ENCODE measurements around the gene POU6F2. TPM values are rescaled to one million over a fixed set of nuclear protein-coding genes. Genes with fewer than 3 reads are reported as not detected.

Gene POU6F2
- total and polyA plus RNA-seq, 2 donors (not counting 1 experiment from before 2014, with no cell fraction given) = under 0.01 TPM; not detected in 1

DNA sequence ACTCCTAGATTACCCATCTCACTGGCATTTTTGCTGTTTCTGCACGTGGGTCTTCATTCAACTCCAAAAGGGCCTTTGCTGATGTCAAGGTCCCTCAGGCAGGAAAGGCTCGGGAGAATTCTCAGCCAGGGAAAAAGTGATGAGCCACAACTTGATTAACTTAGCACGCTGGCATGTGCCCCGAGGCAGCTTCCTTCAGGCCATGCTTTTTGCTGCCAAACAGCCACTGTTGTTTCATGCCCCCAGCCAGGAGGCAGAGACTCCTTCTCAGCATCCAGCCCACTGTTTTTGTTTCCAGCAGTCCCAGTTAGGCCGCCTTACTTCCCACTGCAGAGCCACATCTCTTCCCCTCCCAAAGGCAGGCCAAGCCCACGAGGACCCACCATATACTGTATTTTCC lies 322.0 kb downstream of the POU6F2 start:
- no peak for DNase-seq (ENCODE audit: low read depth in 2 of 2)
- no peaks in the 10 kb centered on the region for H3K27me3 ChIP-seq (ENCODE audit: control insufficient read depth, insufficient read depth, low read length)
- H3K4me1 ChIP-seq (ENCODE audit: control insufficient read depth, extremely low read depth, insufficient read depth, low read length) = no peaks in the 10 kb centered on the region
- H3K9me3 ChIP-seq (ENCODE audit: control insufficient read depth, insufficient read depth, low read depth, low read length) = no peaks in the 10 kb centered on the region
- TF ChIP-seq, protein P1, sequence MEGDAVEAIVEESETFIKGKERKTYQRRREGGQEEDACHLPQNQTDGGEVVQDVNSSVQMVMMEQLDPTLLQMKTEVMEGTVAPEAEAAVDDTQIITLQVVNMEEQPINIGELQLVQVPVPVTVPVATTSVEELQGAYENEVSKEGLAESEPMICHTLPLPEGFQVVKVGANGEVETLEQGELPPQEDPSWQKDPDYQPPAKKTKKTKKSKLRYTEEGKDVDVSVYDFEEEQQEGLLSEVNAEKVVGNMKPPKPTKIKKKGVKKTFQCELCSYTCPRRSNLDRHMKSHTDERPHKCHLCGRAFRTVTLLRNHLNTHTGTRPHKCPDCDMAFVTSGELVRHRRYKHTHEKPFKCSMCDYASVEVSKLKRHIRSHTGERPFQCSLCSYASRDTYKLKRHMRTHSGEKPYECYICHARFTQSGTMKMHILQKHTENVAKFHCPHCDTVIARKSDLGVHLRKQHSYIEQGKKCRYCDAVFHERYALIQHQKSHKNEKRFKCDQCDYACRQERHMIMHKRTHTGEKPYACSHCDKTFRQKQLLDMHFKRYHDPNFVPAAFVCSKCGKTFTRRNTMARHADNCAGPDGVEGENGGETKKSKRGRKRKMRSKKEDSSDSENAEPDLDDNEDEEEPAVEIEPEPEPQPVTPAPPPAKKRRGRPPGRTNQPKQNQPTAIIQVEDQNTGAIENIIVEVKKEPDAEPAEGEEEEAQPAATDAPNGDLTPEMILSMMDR (conservative IDR thresholded peaks at IDR 0.05 in 1 of 2, IDR thresholded peaks at IDR 0.05 in 1 of 2; ENCODE audit: low read depth in 1 of 2, low read length in 2 of 2) = no peak
- no peak for TF ChIP-seq EZH2 (IDR thresholded peaks at IDR 0.05; ENCODE audit: low read length, missing control alignments)
- H3K9ac ChIP-seq (ENCODE audit: insufficient read depth, low read length) = no peak overlapping the region
- no peak overlapping the region for H3K27ac ChIP-seq (ENCODE audit: insufficient read depth, low read length)
- no peaks in the 10 kb centered on the region for H3K79me2 ChIP-seq (ENCODE audit: control insufficient read depth, insufficient read depth, low read length)
- no peaks in the 10 kb centered on the region for H3K36me3 ChIP-seq (ENCODE audit: control insufficient read depth, insufficient read depth, low read length)
- H4K20me1 ChIP-seq (ENCODE audit: control insufficient read depth, extremely low read depth, insufficient read depth, low read length) = no peaks in the 10 kb centered on the region
- no peak overlapping the region for H2AFZ ChIP-seq (ENCODE audit: low read length)
- no peak overlapping the region for H3K4me3 ChIP-seq (replicated peaks in 1 of 4; ENCODE audit: control extremely low read depth in 1 of 4, insufficient read depth in 1 of 4, low read depth in 3 of 4, low read length in 4 of 4)
- no peak overlapping the region for H3K4me2 ChIP-seq (ENCODE audit: extremely low read depth, insufficient read depth, low read length)

DNA sequence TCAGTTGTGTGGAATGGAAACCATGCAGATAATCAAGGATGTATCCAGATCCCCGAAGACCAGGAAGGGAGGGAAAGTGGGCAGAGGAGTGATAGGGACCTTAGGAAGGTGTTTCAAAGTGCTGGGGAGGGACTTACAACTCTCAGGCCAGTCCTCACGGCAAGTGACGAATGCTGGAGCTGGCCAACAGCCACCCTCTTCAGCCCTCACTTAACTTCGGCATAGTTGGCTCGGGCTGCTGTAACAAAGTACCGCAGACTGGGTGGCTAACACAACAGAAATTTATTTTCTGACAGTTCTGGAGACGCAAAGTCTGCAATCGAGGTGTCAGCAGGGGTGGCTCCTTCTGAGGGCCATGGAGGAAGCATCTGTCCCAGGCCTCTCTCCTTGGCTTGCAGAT lies 322.6 kb downstream of the POU6F2 start:
- Histone ChIP-seq H3K27ac (ENCODE audit: insufficient read depth, low read length) (no peak overlapping the region), H3K36me3 (ENCODE audit: control insufficient read depth, insufficient read depth, low read length) (no peaks in the 10 kb centered on the region), H3K9me3 (ENCODE audit: control insufficient read depth, insufficient read depth, low read depth, low read length) (no peaks in the 10 kb centered on the region), H3K4me1 (ENCODE audit: control insufficient read depth, extremely low read depth, insufficient read depth, low read length) (no peaks in the 10 kb centered on the region), H3K4me2 (ENCODE audit: extremely low read depth, insufficient read depth, low read length) (no peak overlapping the region), H3K9ac (ENCODE audit: insufficient read depth, low read length) (no peak overlapping the region), H3K4me3 (replicated peaks in 1 of 4; ENCODE audit: control extremely low read depth in 1 of 4, insufficient read depth in 1 of 4, low read depth in 3 of 4, low read length in 4 of 4) (no peak overlapping the region), H3K79me2 (ENCODE audit: control insufficient read depth, insufficient read depth, low read length) (no peaks in the 10 kb centered on the region), H2AFZ (ENCODE audit: low read length) (no peak overlapping the region), H4K20me1 (ENCODE audit: control insufficient read depth, extremely low read depth, insufficient read depth, low read length) (no peaks in the 10 kb centered on the region), H3K27me3 (ENCODE audit: control insufficient read depth, insufficient read depth, low read length) (no peaks in the 10 kb centered on the region)
- no peak for DNase-seq (ENCODE audit: low read depth in 2 of 2)
- TF ChIP-seq, protein P1 (conservative IDR thresholded peaks at IDR 0.05 in 1 of 2, IDR thresholded peaks at IDR 0.05 in 1 of 2; ENCODE audit: low read depth in 1 of 2, low read length in 2 of 2) = no peak
- TF ChIP-seq EZH2 (IDR thresholded peaks at IDR 0.05; ENCODE audit: low read length, missing control alignments) = no peak

DNA sequence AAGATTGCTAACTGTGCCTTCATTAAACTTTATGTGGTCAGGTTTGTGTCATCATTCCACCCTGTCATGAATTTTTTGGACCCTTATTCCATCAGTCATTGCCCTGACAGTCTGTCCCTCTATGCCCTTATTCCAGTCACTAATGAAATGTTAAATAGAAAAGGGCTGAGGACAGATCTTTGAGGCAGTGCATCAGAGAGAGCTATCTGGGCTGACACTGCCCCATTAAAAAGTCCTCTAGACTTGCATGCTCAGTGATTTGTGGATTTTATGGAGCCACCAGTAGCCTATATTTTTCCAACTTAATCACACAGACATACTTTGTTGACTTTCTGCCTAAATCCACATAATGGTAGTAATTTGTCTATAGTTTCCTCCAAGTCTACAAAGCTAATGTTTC lies 323.8 kb downstream of the POU6F2 start:
- no peak for DNase-seq (ENCODE audit: low read depth in 2 of 2)
- no peaks in the 10 kb centered on the region for H3K79me2 ChIP-seq (ENCODE audit: control insufficient read depth, insufficient read depth, low read length)
- H3K27ac ChIP-seq (ENCODE audit: insufficient read depth, low read length) = no peak overlapping the region
- no peak overlapping the region for H3K9ac ChIP-seq (ENCODE audit: insufficient read depth, low read length)
- H3K4me2 ChIP-seq (ENCODE audit: extremely low read depth, insufficient read depth, low read length) = no peak overlapping the region
- no peaks in the 10 kb centered on the region for H3K27me3 ChIP-seq (ENCODE audit: control insufficient read depth, insufficient read depth, low read length)
- H2AFZ ChIP-seq (ENCODE audit: low read length) = no peak overlapping the region
- H3K4me1 ChIP-seq (ENCODE audit: control insufficient read depth, extremely low read depth, insufficient read depth, low read length) = no peaks in the 10 kb centered on the region
- no peaks in the 10 kb centered on the region for H3K9me3 ChIP-seq (ENCODE audit: control insufficient read depth, insufficient read depth, low read depth, low read length)
- TF ChIP-seq, protein P1 (conservative IDR thresholded peaks at IDR 0.05 in 1 of 2, IDR thresholded peaks at IDR 0.05 in 1 of 2; ENCODE audit: low read depth in 1 of 2, low read length in 2 of 2) = no peak
- no peak for TF ChIP-seq EZH2 (IDR thresholded peaks at IDR 0.05; ENCODE audit: low read length, missing control alignments)
- H4K20me1 ChIP-seq (ENCODE audit: control insufficient read depth, extremely low read depth, insufficient read depth, low read length) = no peaks in the 10 kb centered on the region
- no peaks in the 10 kb centered on the region for H3K36me3 ChIP-seq (ENCODE audit: control insufficient read depth, insufficient read depth, low read length)
- H3K4me3 ChIP-seq (replicated peaks in 1 of 4; ENCODE audit: control extremely low read depth in 1 of 4, insufficient read depth in 1 of 4, low read depth in 3 of 4, low read length in 4 of 4) = no peak overlapping the region

Measured in fibroblast of lung (primary cell).